HL-60 (cell line): Measurements from ENCODE around the gene PSMD11.
"Not testable (repeated sequence)": the region's sequence is repeated elsewhere in the genome, so short reads cannot be mapped to it uniquely, and the experiment has no call there.

ENCODE experiments used
- DNase-seq, 2 experiments: peaks; one replicate each; pipeline ENCODE4 v3.0.0-alpha.2; 2010 to 2020; ENCODE audit warnings: low read depth in 1 of 2, low spot score in 1 of 2
- H3K27ac ChIP-seq: fragments of 250-450 bp; sonication (Bioruptor Pico); replicated peaks from 2 replicates; pipeline ENCODE4 v1.5.1; 2020; ENCODE audit warnings: mild to moderate bottlenecking, moderate library complexity
- H3K27me3 ChIP-seq: fragments of 250-450 bp; sonication (Bioruptor Pico); 2 replicates; pipeline ENCODE4 v1.5.1; 2021; ENCODE audit warnings: mild to moderate bottlenecking, moderate library complexity; ENCODE audit not compliant: insufficient read depth, poor library complexity, severe bottlenecking
- H3K4me3 ChIP-seq: replicated peaks from 2 replicates; pipeline ENCODE4 v1.5.1; 2011; ENCODE audit warnings: mild to moderate bottlenecking, control low read depth, low read length; ENCODE audit not compliant: insufficient read depth
- CTCF ChIP-seq: IDR thresholded peaks from one replicate; pipeline ENCODE4 v1.5.1; 2011; ENCODE audit warnings: low read length, control low read depth, inconsistent platforms; ENCODE audit not compliant: insufficient read depth
- GABPA ChIP-seq: IDR thresholded peaks from 2 replicates; pipeline ENCODE4 v1.6.1; 2012; ENCODE audit warnings: low read depth
- POLR2AphosphoS5 ChIP-seq: IDR thresholded peaks from 2 replicates; pipeline ENCODE4 v1.6.1; 2012; ENCODE audit warnings: low read depth
- REST ChIP-seq: IDR thresholded peaks from 2 replicates; pipeline ENCODE4 v1.6.1; 2012; ENCODE audit warnings: low read depth; ENCODE audit not compliant: insufficient replicate concordance
- SPI1 ChIP-seq: IDR thresholded peaks from 2 replicates; pipeline ENCODE4 v1.6.1; 2012; ENCODE audit warnings: low read depth, mild to moderate bottlenecking, borderline replicate concordance

Gene PSMD11

DNA sequence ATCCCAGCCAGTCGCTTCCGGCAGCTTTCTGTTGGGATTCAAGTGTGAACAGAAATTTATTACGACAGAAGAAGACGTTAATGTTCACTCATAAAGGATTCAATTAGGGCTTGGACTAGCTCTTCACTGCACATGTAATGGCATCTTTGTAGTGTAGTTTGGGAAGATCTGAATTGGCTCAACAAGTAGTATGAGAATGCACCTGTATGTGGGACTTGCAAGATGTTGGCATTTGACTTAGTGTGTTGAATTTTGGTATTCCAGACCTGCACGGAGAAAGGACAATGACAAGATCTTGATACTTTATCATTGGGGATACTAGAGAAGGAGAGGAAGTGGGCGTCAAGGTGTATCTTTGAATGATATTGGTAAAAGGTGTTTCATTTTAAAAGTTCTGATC, 1.2 kb downstream of the PSMD11 start:
- Histone ChIP-seq H3K4me3 (peak overlapping the region; percentile 99), H3K27me3 (no peaks in the 10 kb centered on the region), H3K27ac (peak overlapping the region; percentile 87)
- TF ChIP-seq GABPA = no peak
- TF ChIP-seq SPI1 = 0 out of 2 replicates have a peak, but pooled peaks have one; percentile 13
- no peak for DNase-seq

GRCh38 chr17:32445971-32446370, 1.7 kb downstream of the PSMD11 start:
- TF ChIP-seq POLR2AphosphoS5 = no peak
- no peak for TF ChIP-seq GABPA
- no peak for TF ChIP-seq CTCF
- TF ChIP-seq REST = no peak
- TF ChIP-seq SPI1 = no peak
- DNase-seq = no peak
- peak overlapping the region; percentile 99 for H3K4me3 ChIP-seq
- H3K27me3 ChIP-seq = no peaks in the 10 kb centered on the region
- H3K27ac ChIP-seq = no peak overlapping the region

DNA sequence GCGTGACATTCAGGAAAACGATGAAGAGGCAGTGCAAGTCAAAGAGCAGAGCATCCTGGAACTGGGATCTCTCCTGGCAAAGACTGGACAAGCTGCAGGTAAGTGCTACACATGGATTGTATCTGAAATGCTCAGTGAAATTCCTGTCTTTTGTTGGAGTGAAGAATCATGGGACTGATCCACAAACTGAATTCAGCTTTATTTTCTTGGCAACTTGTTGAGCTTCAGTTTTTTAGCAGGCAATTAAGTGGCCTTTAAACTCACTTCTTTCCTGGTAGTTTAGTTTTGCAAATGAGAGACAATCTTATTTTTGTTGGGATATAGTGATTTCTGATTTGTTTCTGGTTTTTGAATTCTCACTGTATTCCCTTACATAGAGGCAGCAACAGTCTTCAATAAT, 2.6 kb downstream of the PSMD11 start:
- H3K27ac ChIP-seq = no peak overlapping the region
- TF ChIP-seq POLR2AphosphoS5 (no peak), CTCF (no peak), REST (no peak), SPI1 (no peak), GABPA (no peak)
- no peaks in the 10 kb centered on the region for H3K27me3 ChIP-seq
- DNase-seq = no peak
- no peak overlapping the region for H3K4me3 ChIP-seq

- TF ChIP-seq POLR2AphosphoS5 (no peak), GABPA (no peak), SPI1 (no peak), REST (no peak), CTCF (no peak)
- no peak overlapping the region for H3K4me3 ChIP-seq
- no peak overlapping the region for H3K27ac ChIP-seq
- no peak for DNase-seq
- H3K27me3 ChIP-seq = no peaks in the 10 kb centered on the region
Measured at GRCh38 chr17:32449963-32450362, 5.7 kb downstream of the PSMD11 start.

DNA sequence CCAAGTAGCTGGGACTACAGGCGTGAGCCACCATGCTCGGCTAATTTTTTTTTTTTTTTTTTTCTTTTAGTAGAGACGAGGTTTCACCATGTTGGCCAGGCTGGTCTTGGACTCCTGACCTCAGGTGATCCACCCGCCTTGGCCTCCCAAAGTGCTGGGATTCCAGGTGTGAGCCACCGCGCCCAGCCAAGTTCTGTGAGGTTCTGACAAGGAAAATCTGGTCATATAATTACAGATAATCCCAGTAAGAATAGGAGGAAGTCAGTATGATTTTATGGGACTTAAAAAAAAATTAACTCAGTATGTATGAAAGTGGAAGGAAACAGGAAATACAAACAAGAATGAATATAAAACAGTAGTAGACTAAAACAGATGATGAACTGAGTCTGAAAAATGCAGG, 6.1 kb downstream of the PSMD11 start:
- not testable (repeated sequence) for H3K4me3 ChIP-seq, H3K27ac ChIP-seq, H3K27me3 ChIP-seq, DNase-seq
